Neural progenitor cell (in vitro differentiated cells): ENCODE results near the gene ZIC5. TPM values are rescaled to one million over a fixed set of nuclear protein-coding genes. Genes with fewer than 3 reads are reported as not detected.

ENCODE experiments used
- DNase-seq: peaks from one replicate; pipeline ENCODE4 v3.0.0-alpha.2; 2016; ENCODE audit warnings: low spot score
- H2AFZ ChIP-seq: fragments of 200-600 bp; sonication (generic); replicated peaks from 2 replicates; pipeline ENCODE4 v1.6.1; 2016; ENCODE audit warnings: antibody characterized with exemption
- H3F3A ChIP-seq: fragments of 200-600 bp; sonication (generic); 2 replicates; pipeline ENCODE4 v1.6.1; 2016; ENCODE audit warnings: antibody characterized with exemption, low read depth
- H3K27ac ChIP-seq: fragments of 200-600 bp; sonication (generic); 2 replicates; pipeline ENCODE4 v1.5.1; 2016; ENCODE audit warnings: mild to moderate bottlenecking
- H3K27me3 ChIP-seq: fragments of 200-600 bp; sonication (generic); 2 replicates; pipeline ENCODE4 v1.6.1; 2016; ENCODE audit warnings: mild to moderate bottlenecking, moderate library complexity
- H3K36me3 ChIP-seq: fragments of 200-600 bp; sonication (generic); 2 replicates; pipeline ENCODE4 v1.5.1; 2016
- H3K4me1 ChIP-seq: fragments of 200-600 bp; sonication (generic); 2 replicates; pipeline ENCODE4 v1.6.1; 2016; ENCODE audit warnings: mixed run types
- H3K4me2 ChIP-seq: fragments of 200-600 bp; sonication (generic); 2 replicates; pipeline ENCODE4 v1.6.1; 2016
- H3K4me3 ChIP-seq: fragments of 200-600 bp; sonication (generic); 2 replicates; pipeline ENCODE4 v1.5.1; 2016
- H3K79me2 ChIP-seq: fragments of 200-600 bp; sonication (generic); 2 replicates; pipeline ENCODE4 v1.6.1; 2016; ENCODE audit warnings: low read depth
- H3K9ac ChIP-seq: fragments of 200-600 bp; sonication (generic); 2 replicates; pipeline ENCODE4 v1.6.1; 2016
- H3K9me3 ChIP-seq: fragments of 200-600 bp; sonication (generic); 2 replicates; pipeline ENCODE4 v1.5.1; 2016; ENCODE audit warnings: low read depth
- H4K20me1 ChIP-seq: fragments of 200-600 bp; sonication (generic); 2 replicates; pipeline ENCODE4 v1.6.1; 2016; ENCODE audit warnings: low read depth
- H3K27ac Mint-ChIP-seq: 3 replicates; pipeline ENCODE4 v1.8.0; 2021; ENCODE audit warnings: mixed read lengths
- H3K27me3 Mint-ChIP-seq: 2 replicates; pipeline ENCODE4 v1.8.0; 2022; ENCODE audit warnings: low read depth, mild to moderate bottlenecking, inconsistent platforms, moderate library complexity, mixed read lengths; ENCODE audit not compliant: insufficient read depth
- H3K36me3 Mint-ChIP-seq: 3 replicates; pipeline ENCODE4 v1.8.0; 2021; ENCODE audit warnings: mixed read lengths
- H3K4me1 Mint-ChIP-seq: 3 replicates; pipeline ENCODE4 v1.8.0; 2021; ENCODE audit warnings: mixed read lengths
- H3K4me3 Mint-ChIP-seq: 3 replicates; pipeline ENCODE4 v1.8.0; 2021; ENCODE audit warnings: mild to moderate bottlenecking, moderate library complexity, mixed read lengths
- H3K9me3 Mint-ChIP-seq: 3 replicates; pipeline ENCODE4 v1.8.0; 2020; ENCODE audit warnings: mixed read lengths
- EZH2 ChIP-seq: fragments of 200-600 bp; sonication (generic); IDR thresholded peaks from 2 replicates; pipeline ENCODE4 v1.6.1; 2017; ENCODE audit warnings: antibody characterized with exemption, mild to moderate bottlenecking, moderate library complexity
- EZH2phosphoT487 ChIP-seq: fragments of 200-600 bp; sonication (generic); IDR thresholded peaks from 2 replicates; pipeline ENCODE4 v1.6.1; 2017; ENCODE audit warnings: antibody characterized with exemption
- total RNA-seq: library from RNA; depleted of rRNA; stranded (reverse); fragments of >200 nt; gene quantifications from 2 replicates; pipeline ENCODE4 v1.2.3, GENCODE V29; 2015; ENCODE audit warnings: low replicate concordance
- TF ChIP-seq, protein P1 (sequence below): fragments of 200-600 bp; sonication (generic); IDR thresholded peaks from 2 replicates; pipeline ENCODE4 v1.5.1; 2017; ENCODE audit warnings: antibody characterized with exemption, mild to moderate bottlenecking

Gene ZIC5
- total RNA-seq, 1 donor from 2014 or later, result 35.7 TPM

GRCh38 chr13:99949679-99950413, 21.7 kb downstream of the ZIC5 start:
- Histone ChIP-seq H3K4me1 (peaks cover 12% of the 10 kb centered on the region), H3K4me2 (peak overlapping the region; percentile 47), H3F3A (peaks cover 15% of the 10 kb centered on the region), H3K9ac (no peak overlapping the region), H4K20me1 (peaks cover 11% of the 10 kb centered on the region), H3K27ac (no peak overlapping the region), H2AFZ (no peak overlapping the region), H3K9me3 (no peaks in the 10 kb centered on the region), H3K27me3 (peaks cover 2% of the 10 kb centered on the region), H3K79me2 (peaks cover 3% of the 10 kb centered on the region), H3K4me3 (no peak overlapping the region), H3K36me3 (no peaks in the 10 kb centered on the region)
- Mint-ChIP-seq H3K27ac (peak overlapping the region; percentile 97), H3K27me3 (peaks cover 5% of the 10 kb centered on the region), H3K36me3 (peaks cover 5% of the 10 kb centered on the region), H3K4me3 (peak overlapping the region; percentile 73), H3K9me3 (no peaks in the 10 kb centered on the region), H3K4me1 (peaks cover 80% of the 10 kb centered on the region)
- DNase-seq, result no peak
- TF ChIP-seq, protein P1, sequence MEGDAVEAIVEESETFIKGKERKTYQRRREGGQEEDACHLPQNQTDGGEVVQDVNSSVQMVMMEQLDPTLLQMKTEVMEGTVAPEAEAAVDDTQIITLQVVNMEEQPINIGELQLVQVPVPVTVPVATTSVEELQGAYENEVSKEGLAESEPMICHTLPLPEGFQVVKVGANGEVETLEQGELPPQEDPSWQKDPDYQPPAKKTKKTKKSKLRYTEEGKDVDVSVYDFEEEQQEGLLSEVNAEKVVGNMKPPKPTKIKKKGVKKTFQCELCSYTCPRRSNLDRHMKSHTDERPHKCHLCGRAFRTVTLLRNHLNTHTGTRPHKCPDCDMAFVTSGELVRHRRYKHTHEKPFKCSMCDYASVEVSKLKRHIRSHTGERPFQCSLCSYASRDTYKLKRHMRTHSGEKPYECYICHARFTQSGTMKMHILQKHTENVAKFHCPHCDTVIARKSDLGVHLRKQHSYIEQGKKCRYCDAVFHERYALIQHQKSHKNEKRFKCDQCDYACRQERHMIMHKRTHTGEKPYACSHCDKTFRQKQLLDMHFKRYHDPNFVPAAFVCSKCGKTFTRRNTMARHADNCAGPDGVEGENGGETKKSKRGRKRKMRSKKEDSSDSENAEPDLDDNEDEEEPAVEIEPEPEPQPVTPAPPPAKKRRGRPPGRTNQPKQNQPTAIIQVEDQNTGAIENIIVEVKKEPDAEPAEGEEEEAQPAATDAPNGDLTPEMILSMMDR, result no peak
- TF ChIP-seq EZH2, result no peak
- TF ChIP-seq EZH2phosphoT487, result no peak

GRCh38 chr13:99948907-99949678, 22.5 kb downstream of the ZIC5 start:
- TF ChIP-seq EZH2 (no peak), EZH2phosphoT487 (no peak)
- TF ChIP-seq, protein P1, result no peak
- H3K4me3 Mint-ChIP-seq, result peak overlapping the region; percentile 73

GRCh38 chr13:99948411-99948810, 23.2 kb downstream of the ZIC5 start:
- no peak overlapping the region for H3K27ac ChIP-seq
- H3K9me3 ChIP-seq, result no peaks in the 10 kb centered on the region
- no peaks in the 10 kb centered on the region for H3K27me3 ChIP-seq
- H3K27me3 Mint-ChIP-seq, result peaks cover 5% of the 10 kb centered on the region
- no peaks in the 10 kb centered on the region for H3K36me3 ChIP-seq
- H3K4me1 Mint-ChIP-seq, result peaks cover 66% of the 10 kb centered on the region
- H3K4me3 Mint-ChIP-seq, result no peak overlapping the region
- no peak overlapping the region for H3K4me2 ChIP-seq
- no peak for DNase-seq
- no peaks in the 10 kb centered on the region for H3K79me2 ChIP-seq
- H4K20me1 ChIP-seq, result peaks cover 11% of the 10 kb centered on the region
- H3K9ac ChIP-seq, result no peak overlapping the region
- H3K36me3 Mint-ChIP-seq, result peaks cover 14% of the 10 kb centered on the region
- H2AFZ ChIP-seq, result no peak overlapping the region
- no peaks in the 10 kb centered on the region for H3K9me3 Mint-ChIP-seq
- H3F3A ChIP-seq, result peaks cover 10% of the 10 kb centered on the region
- no peak overlapping the region for H3K27ac Mint-ChIP-seq
- no peak overlapping the region for H3K4me3 ChIP-seq
- TF ChIP-seq EZH2 (no peak), EZH2phosphoT487 (no peak)
- TF ChIP-seq, protein P1, result no peak
- peaks cover 9% of the 10 kb centered on the region for H3K4me1 ChIP-seq

More at GRCh38 chr13:99948907-99949678, 22.5 kb downstream of the ZIC5 start:
- Histone ChIP-seq H3K4me2 (peak overlapping the region; percentile 47), H4K20me1 (peaks cover 11% of the 10 kb centered on the region), H3F3A (peaks cover 10% of the 10 kb centered on the region), H2AFZ (no peak overlapping the region), H3K9ac (no peak overlapping the region), H3K27me3 (no peaks in the 10 kb centered on the region), H3K79me2 (peaks cover 3% of the 10 kb centered on the region), H3K27ac (no peak overlapping the region), H3K4me1 (peaks cover 9% of the 10 kb centered on the region), H3K4me3 (no peak overlapping the region), H3K9me3 (no peaks in the 10 kb centered on the region), H3K36me3 (no peaks in the 10 kb centered on the region)
- H3K27me3 Mint-ChIP-seq, result peaks cover 5% of the 10 kb centered on the region
- peaks cover 73% of the 10 kb centered on the region for H3K4me1 Mint-ChIP-seq
- no peak for DNase-seq
- peaks cover 12% of the 10 kb centered on the region for H3K36me3 Mint-ChIP-seq
- peak overlapping the region; percentile 97 for H3K27ac Mint-ChIP-seq
- H3K9me3 Mint-ChIP-seq, result no peaks in the 10 kb centered on the region
